GM21515 (cell line): Measurements from ENCODE around the gene BRPF3.

Source experiments
- ATAC-seq: cut with Tn5 transposase; IDR thresholded peaks from one replicate; pipeline ENCODE4 v1.9.1; 2021; ENCODE audit not compliant: unreplicated experiment

Gene BRPF3

GRCh38 chr6:36227379-36228228 is 31.1 kb downstream of the BRPF3 start:
- no peak for ATAC-seq

GRCh38 chr6:36229223-36229622 is 32.7 kb downstream of the BRPF3 start:
- ATAC-seq: no peak

GRCh38 chr6:36230371-36230770 is 33.8 kb downstream of the BRPF3 start:
- ATAC-seq: no peak

GRCh38 chr6:36232172-36232571 is 35.6 kb downstream of the BRPF3 start:
- no peak for ATAC-seq

- ATAC-seq: no peak
These were observed 38.8 kb downstream of the BRPF3 start for GRCh38 chr6:36235309-36235708.

GRCh38 chr6:36235862-36236261 is 39.3 kb downstream of the BRPF3 start:
- no peak for ATAC-seq

- ATAC-seq: no peak
These were observed 43.2 kb downstream of the BRPF3 start for GRCh38 chr6:36239774-36240173.

GRCh38 chr6:36241728-36242127 is 45.2 kb downstream of the BRPF3 start:
- ATAC-seq: no peak

- no peak for ATAC-seq
These were observed 45.6 kb downstream of the BRPF3 start for GRCh38 chr6:36242161-36242560.

- no peak for ATAC-seq
These were observed 46.1 kb downstream of the BRPF3 start for GRCh38 chr6:36242626-36243025.

GRCh38 chr6:36243562-36244212 is 47.1 kb downstream of the BRPF3 start:
- ATAC-seq: no peak

- no peak for ATAC-seq
These were observed 48.2 kb downstream of the BRPF3 start for GRCh38 chr6:36244641-36245280.

GRCh38 chr6:36245572-36246061 is 49.1 kb downstream of the BRPF3 start:
- ATAC-seq: no peak

GRCh38 chr6:36246506-36247268 is 50.1 kb downstream of the BRPF3 start:
- ATAC-seq: no peak

- ATAC-seq: no peak
These were observed 51.1 kb downstream of the BRPF3 start for GRCh38 chr6:36247693-36248092.

- ATAC-seq: no peak
These were observed 52.4 kb downstream of the BRPF3 start for GRCh38 chr6:36248980-36249379.

GRCh38 chr6:36249536-36249935 is 53.0 kb downstream of the BRPF3 start:
- no peak for ATAC-seq

- ATAC-seq: no peak
These were observed 55.5 kb downstream of the BRPF3 start for GRCh38 chr6:36252005-36252404.

- no peak for ATAC-seq
These were observed 67.0 kb downstream of the BRPF3 start for GRCh38 chr6:36263390-36264000.

GRCh38 chr6:36265744-36266143 is 69.2 kb downstream of the BRPF3 start:
- ATAC-seq: no peak
